Stimulated activated CD8-positive, alpha-beta memory T cell treated with anti-CD3 and anti-CD28 coated beads, Interleukin-7, amount 100 ng/mL, for 4 hours (primary cell): Measurements from ENCODE around the gene ANO6.

Source experiments
- DNase-seq, 2 donors: peaks; one replicate each; pipeline ENCODE4 v3.0.0-alpha.2; 2020; ENCODE audit warnings: low read depth in 2 of 2

Gene ANO6

GRCh38 chr12:45398552-45398951 is 182.7 kb downstream of the ANO6 start:
- DNase-seq, result no peak

- no peak for DNase-seq
These were observed 185.1 kb downstream of the ANO6 start for GRCh38 chr12:45400991-45401390.

DNA sequence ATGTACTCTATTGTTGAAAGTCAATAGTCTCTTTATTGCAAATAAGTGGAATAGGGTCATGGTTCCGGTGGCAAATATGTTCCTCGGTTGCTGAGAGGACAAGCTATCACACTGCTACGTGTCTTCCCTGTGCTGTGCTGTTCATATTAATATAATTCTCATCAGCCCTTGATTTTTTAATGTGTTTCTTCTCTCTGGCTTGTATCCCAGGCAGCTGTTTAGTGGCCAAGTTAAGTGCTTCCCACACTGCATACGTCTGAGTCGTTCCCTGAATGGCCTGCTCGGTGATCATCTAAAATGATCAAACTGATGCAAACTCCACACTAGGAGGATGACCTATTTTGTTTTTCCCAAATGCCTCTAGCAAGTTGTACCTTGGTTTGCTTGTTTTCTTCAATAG is 186.4 kb downstream of the ANO6 start:
- DNase-seq, result no peak

DNA sequence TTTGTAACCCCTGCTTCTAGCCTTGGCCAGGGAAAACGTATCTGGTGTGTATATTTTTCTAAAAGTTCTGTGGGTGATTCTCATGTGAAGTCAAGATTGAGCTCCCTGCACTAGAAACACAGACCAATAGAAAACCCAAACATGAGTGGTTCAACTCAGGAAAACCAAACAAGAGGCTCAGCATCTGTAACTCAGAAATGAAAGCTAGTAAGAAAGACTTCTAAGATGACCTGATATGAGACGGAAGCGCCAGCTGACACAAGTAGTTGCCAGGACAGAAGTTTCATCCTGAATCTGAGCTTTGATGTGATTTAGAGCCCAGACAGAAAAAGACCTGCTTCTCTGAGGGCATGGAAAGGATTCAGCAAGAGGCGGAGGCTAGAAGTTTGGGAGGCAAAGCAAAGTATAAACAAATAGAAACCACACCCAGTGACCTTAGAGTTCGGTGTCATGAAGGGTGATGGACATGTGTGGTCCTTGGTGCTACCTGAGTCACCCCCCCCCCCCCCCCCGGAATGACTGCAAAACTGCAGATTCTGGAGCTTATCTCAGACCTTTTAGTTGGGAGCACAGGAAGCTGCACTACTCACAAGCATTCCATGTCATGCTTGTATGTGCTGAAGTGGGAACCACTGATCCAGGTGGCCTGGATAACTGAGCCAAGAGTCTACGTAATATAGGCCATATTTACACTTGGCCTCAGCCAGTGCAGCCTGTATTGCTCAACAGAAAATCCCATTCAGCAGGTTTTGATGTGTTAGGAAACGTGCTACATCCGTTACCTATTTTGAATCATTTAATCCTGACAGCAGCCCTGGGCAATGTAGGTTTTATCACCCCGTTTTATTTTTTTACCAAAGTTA is 191.3 kb downstream of the ANO6 start:
- no peak for DNase-seq

DNA sequence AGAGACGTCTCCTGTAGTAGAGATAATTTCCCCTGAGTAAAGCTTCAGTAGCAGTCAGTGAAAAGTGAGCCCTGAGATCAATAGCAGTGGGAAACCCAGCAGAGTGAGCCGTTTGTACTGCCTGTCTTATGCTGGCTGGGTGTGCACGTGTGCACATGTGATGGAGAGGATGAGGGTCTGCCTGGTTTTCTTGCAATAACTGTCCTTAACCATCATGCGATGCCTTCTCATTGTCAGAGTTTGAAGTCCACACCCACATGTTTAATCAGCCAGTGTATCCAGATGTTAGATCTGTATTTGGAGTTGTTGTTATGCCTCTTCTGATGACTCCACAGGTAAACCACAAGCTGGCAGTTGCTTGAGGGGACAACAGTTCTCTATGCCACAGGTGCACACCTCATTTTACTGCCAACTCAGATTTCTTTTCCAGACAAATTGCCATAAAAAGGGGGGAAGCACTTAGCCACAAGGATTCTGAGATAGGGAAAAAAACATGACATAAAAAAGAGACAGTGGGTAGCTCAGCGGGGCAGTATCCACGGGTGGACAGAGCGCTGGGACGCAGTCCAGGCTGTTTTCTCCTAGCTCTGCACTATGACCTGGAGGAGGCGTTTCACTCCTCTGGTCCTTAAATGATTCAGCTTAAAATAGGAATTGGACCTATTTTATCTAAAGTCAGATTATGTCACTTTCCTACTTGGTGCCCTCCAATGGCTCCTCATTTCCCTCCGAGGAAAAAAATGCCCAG is 192.3 kb downstream of the ANO6 start:
- DNase-seq, result no peak

GRCh38 chr12:45408729-45409114 is 192.8 kb downstream of the ANO6 start:
- DNase-seq, result no peak

GRCh38 chr12:45409966-45410365 is 194.1 kb downstream of the ANO6 start:
- no peak for DNase-seq

DNA sequence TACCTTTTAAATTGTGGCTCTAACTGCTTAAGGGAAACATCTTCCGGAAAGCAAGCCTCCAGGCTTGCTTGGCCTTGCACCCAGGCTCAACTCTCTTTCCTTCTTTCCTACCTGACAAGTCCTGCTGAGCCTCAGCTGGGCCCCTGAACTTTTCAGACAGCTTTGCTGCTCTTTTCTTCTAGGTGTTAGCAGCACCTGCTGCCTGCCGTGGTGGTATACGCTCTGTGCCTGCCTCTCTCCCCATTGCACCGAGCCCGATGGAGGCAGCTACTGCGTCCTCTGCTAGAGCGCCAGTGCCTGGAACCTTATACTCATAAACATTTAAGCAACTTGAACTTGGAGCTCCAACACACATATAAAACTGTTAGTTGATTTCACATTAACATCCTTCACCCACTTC is 195.7 kb downstream of the ANO6 start:
- no peak for DNase-seq

DNA sequence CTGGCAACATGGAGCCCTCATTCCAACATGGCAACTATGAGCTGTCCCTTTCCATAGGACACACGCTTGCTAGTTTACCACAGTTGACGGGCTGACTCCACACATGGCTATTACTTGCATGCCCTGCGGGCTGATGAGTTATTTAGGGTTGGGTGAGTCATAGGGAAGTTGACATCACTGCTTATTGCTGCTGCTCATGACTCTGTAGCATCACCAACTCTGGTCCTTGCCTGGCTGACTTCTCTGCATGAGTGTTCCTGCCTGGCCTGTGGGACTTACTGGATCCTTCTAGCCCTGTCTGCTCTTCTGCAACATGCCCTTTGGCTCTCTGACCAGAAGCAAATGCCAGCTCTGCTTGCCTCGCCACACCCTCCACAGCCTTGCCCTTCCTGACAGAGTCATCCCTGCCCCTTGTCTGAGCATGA is 199.5 kb downstream of the ANO6 start:
- peak in 1 of 2 donors; percentile 4 for DNase-seq

- DNase-seq, result no peak
These were observed 200.2 kb downstream of the ANO6 start for GRCh38 chr12:45416126-45416525.

DNA sequence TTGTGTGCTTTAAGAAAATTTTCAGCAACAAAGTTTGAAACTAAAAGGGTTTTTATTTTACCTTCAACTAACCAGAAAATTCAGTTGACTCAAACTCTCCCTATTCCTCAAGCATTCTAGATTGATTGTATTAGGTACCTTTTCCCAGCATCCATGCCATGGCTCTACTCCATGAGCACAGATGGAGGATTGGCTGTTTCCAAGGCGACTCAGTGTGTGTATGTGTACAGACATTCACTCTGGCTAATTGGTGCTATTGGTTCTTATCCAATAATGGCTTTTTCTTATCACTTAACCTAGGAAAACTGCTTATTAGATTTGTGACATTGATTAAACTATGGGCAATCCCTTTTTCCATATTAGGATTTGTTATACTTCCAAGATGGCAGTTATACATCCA is 202.6 kb downstream of the ANO6 start:
- DNase-seq, result no peak

DNA sequence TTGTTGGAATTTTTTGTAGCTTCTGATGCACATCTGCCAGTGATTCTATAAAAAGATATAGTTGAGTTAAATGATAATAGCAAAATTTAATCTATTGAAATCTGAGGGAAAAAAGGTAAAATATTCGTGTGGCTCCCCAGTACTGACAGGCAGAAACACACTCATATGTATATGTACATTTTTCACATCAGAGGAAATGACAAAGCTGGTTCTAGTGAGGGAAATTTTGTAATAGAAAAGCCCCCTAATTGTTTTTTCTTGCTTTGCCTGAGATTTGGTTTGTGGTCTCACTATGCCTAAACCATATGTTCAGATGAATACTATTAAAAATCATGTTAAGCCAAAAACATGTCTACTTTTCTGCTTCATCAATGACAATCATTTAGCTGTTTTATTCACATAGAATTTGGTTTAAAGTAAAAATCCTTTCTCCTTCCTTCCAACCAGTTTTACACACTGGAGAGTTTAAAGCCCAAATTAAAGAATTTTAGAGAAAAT is 203.5 kb downstream of the ANO6 start:
- no peak for DNase-seq

DNA sequence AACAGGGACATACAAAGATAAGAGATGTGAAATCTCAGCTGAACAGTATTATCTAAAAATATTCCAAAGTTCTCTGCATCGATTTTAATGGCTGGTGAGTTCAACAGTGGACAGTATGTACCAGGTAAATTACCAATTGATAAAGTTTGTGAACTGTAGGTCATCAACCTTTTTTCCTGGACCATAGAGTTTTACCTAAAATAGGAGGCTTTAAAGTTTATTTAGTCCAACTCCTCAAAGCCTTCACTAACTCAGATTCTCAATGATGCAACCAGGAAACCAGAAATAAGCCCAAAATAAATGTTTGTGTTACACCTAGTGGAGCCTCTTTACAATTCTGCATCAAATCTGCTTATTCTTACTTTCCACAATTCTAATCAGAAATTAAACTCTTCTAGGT is 205.8 kb downstream of the ANO6 start:
- no peak for DNase-seq

DNA sequence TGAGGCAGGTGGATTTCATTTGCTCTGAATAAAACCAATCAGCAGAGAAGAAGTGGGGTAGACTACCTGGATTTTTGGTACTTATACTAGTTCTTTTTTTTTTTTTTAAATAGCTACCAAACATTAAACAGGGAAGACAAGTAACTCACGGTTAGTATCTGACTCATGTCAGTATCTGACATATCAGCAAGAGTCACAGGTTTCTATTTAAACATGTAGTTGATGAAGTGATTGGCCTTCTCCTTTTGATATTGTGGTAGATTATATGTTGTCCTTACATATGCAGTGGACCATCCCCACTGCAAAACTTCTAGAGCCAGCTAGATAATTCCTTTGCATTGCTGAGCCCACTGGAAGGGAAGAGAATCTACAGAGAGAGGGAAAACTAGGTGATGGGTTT is 208.0 kb downstream of the ANO6 start:
- DNase-seq, result no peak

DNA sequence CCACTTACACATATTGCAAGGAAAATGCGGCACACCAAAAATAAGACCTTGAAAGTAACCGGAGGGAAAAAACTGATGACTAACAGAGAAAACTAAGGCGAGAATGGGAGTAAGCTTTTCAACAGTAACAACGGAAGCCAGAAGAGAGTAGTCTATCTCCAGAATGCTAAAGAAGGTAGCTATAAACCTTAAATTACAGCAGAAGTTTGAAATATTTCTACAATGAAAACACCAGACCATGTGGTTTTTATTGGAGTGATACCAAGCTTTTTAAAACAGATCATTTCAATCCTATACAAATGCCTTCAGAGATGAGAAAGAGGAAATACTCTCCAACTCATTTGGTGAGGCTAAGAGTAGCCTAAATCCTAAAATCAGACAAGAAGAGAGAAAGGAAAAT is 209.5 kb downstream of the ANO6 start:
- no peak for DNase-seq

- no peak for DNase-seq
These were observed 210.4 kb downstream of the ANO6 start for GRCh38 chr12:45426294-45426693.

DNA sequence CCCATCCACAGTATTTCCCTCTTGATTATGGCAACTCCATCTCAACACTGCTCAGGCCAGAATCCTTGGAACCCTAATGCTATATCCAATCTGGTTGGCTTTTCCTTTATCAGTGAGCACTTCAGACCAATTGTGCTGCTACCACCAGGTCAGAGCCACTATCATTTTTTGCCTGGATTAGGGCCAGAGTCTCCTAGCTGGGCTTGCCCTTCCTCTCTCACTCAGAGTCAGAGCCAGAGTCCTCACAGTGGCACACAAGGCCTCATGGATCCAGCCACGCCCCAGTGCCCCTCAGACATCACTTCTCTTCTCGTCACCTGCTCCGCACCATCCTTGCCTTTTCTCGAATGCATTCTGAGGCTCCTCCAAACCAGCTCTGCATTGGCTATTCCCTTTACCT is 211.1 kb downstream of the ANO6 start:
- DNase-seq, result no peak

DNA sequence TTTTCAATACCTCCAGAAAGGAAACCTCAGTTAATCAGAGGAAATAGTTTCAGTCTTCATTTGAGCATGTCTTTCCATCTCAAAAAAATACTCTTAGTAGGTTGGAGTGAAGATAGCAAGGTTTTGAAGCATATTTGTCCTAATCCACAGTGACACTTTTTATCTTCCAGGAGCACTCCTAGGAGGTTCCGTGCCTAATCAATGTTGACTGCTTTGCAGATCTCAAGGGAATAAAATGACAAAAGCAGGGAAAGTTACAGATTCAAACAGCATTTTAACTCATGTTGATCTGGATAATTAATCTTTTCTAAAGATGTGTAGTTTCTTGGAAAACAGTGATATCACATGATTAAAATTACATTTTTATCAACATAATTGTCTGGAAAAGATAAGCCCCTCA is 213.9 kb downstream of the ANO6 start:
- DNase-seq, result no peak

- no peak for DNase-seq
These were observed 215.2 kb downstream of the ANO6 start for GRCh38 chr12:45431126-45431525.

- no peak for DNase-seq
These were observed 216.8 kb downstream of the ANO6 start for GRCh38 chr12:45432710-45433109.

DNA sequence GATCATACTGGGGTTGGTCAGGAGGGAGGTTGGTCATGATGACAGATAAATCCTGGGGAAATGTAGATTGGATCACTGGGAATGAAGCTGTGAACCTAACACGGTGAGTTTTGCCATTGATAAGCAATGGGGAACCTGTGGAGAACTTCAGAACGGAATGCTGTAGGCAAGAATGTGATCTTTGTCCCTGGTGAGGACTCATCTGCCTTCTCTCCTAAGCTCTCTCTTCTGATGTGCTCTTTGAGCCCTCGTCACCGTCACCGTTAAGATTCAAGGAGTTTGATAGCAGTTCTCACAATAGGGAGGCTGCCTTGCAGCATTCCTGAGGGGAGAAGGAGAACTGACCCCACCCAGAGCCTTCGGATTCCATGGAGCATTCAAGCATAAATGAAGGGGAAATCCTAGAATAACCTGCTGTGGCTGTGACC is 217.6 kb downstream of the ANO6 start:
- DNase-seq, result no peak

- no peak for DNase-seq
These were observed 218.2 kb downstream of the ANO6 start for GRCh38 chr12:45434094-45434493.
